Aorta (tissue), 5 donors: Measurements from ENCODE around the gene CALML4. TPM values are rescaled to one million over a fixed set of nuclear protein-coding genes. Genes with fewer than 3 reads are reported as not detected.
"Not testable (repeated sequence)": the region's sequence is repeated elsewhere in the genome, so short reads cannot be mapped to it uniquely, and the experiment has no call there.

Experiments used
- ATAC-seq: fragments of 200-7000 bp; cut with Tn5 transposase; one replicate; pipeline ENCODE4 v1.9.1; 2022; ENCODE audit warnings: moderate library complexity; ENCODE audit not compliant: low FRiP score
- DNase-seq, 2 donors: peaks; one replicate each; pipeline ENCODE4 v3.0.0-alpha.2; 2020
- H3K27ac ChIP-seq, 2 donors: one replicate each; pipeline ENCODE4 v1.5.1; 2013; ENCODE audit warnings: low read length in 2 of 2, mild to moderate bottlenecking in 2 of 2, moderate library complexity in 2 of 2, control low read depth in 1 of 2, inconsistent platforms in 1 of 2, low read depth in 1 of 2
- H3K27me3 ChIP-seq, 2 donors: one replicate each; pipeline ENCODE4 v1.6.1; 2013; ENCODE audit warnings: control low read depth in 1 of 2, low read length in 1 of 2, mild to moderate bottlenecking in 1 of 2, moderate library complexity in 1 of 2; ENCODE audit not compliant: insufficient read depth in 2 of 2, control insufficient read depth in 1 of 2
- H3K36me3 ChIP-seq, 2 donors: one replicate each; pipeline ENCODE4 v1.6.1; 2013; ENCODE audit warnings: control low read depth in 1 of 2, low read length in 1 of 2, mild to moderate bottlenecking in 1 of 2; ENCODE audit not compliant: insufficient read depth in 2 of 2, control insufficient read depth in 1 of 2
- H3K4me1 ChIP-seq, 2 donors: one replicate each; pipeline ENCODE4 v1.6.1; 2013; ENCODE audit warnings: low read length in 2 of 2, control low read depth in 1 of 2, mild to moderate bottlenecking in 1 of 2, moderate library complexity in 1 of 2; ENCODE audit not compliant: insufficient read depth in 2 of 2, control insufficient read depth in 1 of 2
- H3K4me3 ChIP-seq, 2 donors: one replicate each; pipeline ENCODE4 v1.5.1; 2013; ENCODE audit warnings: low read length in 2 of 2, control low read depth in 1 of 2, mild to moderate bottlenecking in 1 of 2
- H3K9me3 ChIP-seq: one replicate; pipeline ENCODE4 v1.6.1; 2013; ENCODE audit warnings: mild to moderate bottlenecking, low read length; ENCODE audit not compliant: control insufficient read depth
- WGBS, 2 donors: extraction: QIAGEN DNeasy Blood & Tissue Kit; methylation state at CpG; one replicate each; pipeline ENCODE4 v1.1.7; 2013; 5-methylcytosine and 5-hydroxymethylcytosine counted together
- intact Hi-C, 2 donors: fragments of 100-400 bp; cut with DNase I; formaldehyde crosslinking; loops; one replicate each; pipeline versions ENCODE4 v1.14.2 to v1.15.0; 2022
- polyA plus RNA-seq, 2 donors: library from polyadenylated mRNA; stranded (reverse); fragments of 200-250 nt; gene quantifications; one replicate each; pipeline ENCODE4 v1.2.3, GENCODE V29; 2013
- total RNA-seq, 2 donors: library from RNA; stranded (reverse); fragmentation: NEBNext Ultra II Directional; extraction: Animal tissue kit (Norgen Biotek cat#: 25700); gene quantifications; one replicate each; pipeline ENCODE4 v1.2.1, GENCODE V29; 2021
- donor health status: healthy with polysubstance abuse.
- donor health status: Bipolar disorder and iron deficiency.
- donor health status: DM: no; HTN: no; CAD: no.
- donor health status: DM: no; HTN: no; CAD: no.
- donor health status: DM: yes; HTN: yes; CAD: no.

CALML4 gene
- total and polyA plus RNA-seq, 4 donors, result 3.9 to 29.9 (median 6.2) TPM

DNA sequence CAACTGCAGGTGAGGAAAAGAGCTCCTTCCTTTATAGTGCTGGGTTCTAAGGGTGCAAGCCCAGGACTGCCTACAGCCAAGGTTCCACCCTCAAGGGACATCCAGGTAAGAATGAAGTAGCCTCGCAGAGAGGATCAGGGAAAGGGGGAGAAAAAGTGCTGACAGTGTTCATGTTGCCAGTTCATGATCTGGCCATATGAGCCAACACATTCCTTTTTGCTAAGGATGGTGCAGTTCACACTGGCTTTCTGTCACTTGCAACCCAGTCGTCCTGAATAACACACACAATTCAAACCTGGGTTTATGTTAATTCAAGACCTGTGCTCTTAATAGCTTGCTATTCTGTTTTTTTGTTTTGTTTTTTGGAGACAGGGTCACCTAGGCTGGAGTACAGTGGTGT is 15.4 kb upstream of the CALML4 start:
- Histone ChIP-seq H3K27me3 (no peaks in the 10 kb centered on the region), H3K4me1 (no peaks in the 10 kb centered on the region), H3K9me3 (no peaks in the 10 kb centered on the region), H3K4me3 (no peak overlapping the region), H3K27ac (no peak overlapping the region), H3K36me3 (no peaks in the 10 kb centered on the region)
- DNase-seq, result peak in 1 of 2 donors; percentile 5
- 97% methylated on average over 2 of the region's 2 CpGs for WGBS, 2 donors
- intact Hi-C loops, result no loop called here
- ATAC-seq, result no peak

DNA sequence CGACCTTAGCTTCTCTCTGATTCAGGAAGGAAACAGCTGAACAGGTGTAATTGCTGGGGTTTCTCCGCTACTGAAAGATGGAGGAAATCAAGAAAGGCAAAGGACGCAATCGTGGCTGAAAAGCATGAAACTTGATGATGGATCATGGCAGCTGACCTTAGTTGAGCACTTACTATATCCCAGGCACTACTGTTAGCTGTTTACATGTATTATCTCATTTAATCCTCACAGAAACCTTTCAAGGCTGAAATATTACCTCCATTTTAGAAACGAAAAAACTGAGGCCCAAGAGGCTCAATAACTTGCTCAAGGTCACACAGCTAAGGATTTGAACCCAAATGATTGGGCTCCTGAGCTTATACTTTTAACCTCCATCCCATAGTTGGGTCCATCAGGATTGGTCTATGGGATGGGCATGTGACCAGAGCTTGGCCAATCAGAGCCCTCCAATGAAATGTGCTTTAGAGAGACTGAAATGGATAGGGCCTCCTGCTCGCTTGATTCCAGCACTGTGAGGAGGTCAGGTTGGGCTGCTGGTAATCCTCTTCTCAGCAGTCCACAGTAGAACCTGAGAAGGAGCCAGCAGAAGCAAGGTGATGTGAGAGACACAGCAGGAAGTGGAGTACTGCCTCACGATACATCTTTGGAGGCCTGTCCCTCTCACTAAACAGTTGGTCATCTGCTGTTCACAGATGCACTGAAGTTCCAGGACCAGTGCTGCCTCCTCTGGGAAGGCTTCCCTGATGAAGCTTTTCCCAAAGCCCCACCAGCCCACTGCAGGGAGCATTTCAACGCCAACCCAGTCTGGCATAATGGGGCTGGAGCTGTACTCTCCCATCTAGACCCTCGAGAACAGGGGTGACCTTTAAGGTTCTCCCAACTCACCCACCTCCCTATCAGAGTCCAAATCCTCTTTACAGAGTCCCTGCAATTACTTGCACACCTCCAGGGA is 14.0 kb upstream of the CALML4 start:
- Histone ChIP-seq H3K27me3 (no peaks in the 10 kb centered on the region), H3K27ac (no peak overlapping the region), H3K36me3 (no peaks in the 10 kb centered on the region), H3K4me1 (no peaks in the 10 kb centered on the region), H3K9me3 (no peaks in the 10 kb centered on the region), H3K4me3 (no peak overlapping the region)
- intact Hi-C loops, result no loop called here
- WGBS, 2 donors, result 97% methylated on average over 9 of the region's 9 CpGs
- DNase-seq, result peak in 1 of 2 donors; percentile 9
- no peak for ATAC-seq

DNA sequence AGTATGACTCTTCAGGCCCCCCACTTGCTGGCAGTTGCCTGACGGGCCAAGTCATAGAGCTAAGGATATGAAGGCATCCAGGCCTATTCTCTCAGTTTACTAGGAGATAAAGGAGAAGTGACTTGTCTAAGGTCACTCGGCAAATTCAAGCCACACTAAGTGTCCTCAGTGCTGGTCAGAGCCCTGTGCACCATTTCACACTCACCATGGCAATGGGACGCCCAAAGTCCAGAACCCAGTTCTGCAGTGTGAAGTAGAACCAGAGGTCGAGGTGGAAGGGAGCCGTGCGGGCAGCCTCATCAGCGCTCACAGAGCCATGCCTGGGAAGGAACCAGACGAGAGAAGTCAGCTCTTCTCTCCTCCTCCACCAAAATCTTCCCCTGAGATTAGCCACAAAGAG is 13.2 kb upstream of the CALML4 start:
- no peaks in the 10 kb centered on the region for H3K27me3 ChIP-seq
- no peak for ATAC-seq
- H3K36me3 ChIP-seq, result no peaks in the 10 kb centered on the region
- 94 to 96% methylated on average over 8 of the region's 8 CpGs for WGBS, 2 donors
- H3K27ac ChIP-seq, result no peak overlapping the region
- no peaks in the 10 kb centered on the region for H3K4me1 ChIP-seq
- H3K4me3 ChIP-seq, result no peak overlapping the region
- H3K9me3 ChIP-seq, result no peaks in the 10 kb centered on the region
- intact Hi-C loops, result no loop called here
- DNase-seq, result peak; percentile 13 to 47

DNA sequence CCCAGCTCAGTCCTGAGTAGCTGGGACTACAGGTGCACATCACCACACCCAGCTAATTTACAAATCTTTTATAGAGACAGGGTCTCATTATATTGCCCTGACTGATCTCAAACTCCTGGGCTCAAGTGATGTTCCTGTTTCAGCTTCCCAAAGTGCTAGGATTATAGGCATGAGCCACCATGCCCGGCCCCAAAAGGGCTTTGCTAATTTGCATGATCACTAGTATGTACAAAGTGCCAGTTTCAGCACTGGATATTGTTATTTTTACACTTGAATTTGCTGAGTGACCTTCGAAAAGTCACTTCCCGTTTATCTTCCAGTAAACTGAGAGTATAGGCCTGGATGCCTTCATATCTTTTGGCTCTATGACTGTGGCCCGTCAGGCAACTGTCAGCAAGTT is 12.2 kb upstream of the CALML4 start:
- WGBS, 2 donors, result 86 to 89% methylated on average over 4 of the region's 4 CpGs
- Histone ChIP-seq H3K27me3 (no peaks in the 10 kb centered on the region), H3K36me3 (no peaks in the 10 kb centered on the region), H3K4me1 (no peaks in the 10 kb centered on the region), H3K9me3 (no peaks in the 10 kb centered on the region), H3K4me3 (no peak overlapping the region), H3K27ac (no peak overlapping the region)
- DNase-seq (peak; percentile 8 to 35), ATAC-seq (no peak)
- intact Hi-C loops, result no loop called here

DNA sequence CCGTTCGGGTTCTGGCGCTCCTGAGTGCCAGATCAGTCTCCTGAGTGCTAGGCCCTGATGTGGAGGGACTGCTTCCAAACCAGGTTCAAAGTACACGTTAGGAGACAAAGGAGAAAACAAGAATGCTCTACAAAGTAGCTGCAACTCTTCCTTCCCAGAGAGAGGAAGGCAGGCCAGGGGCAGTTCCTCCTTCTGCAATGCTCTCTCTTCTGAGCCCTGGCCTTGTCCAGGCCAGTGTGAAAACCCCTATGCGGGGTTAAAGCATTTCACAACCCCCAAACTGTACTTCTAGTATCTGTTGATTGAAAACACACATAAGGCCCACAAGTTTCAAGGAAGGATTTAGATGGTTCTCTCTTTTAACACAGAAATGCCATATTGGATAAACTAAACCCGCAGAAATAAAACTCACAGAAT is 9.7 kb upstream of the CALML4 start:
- no peak overlapping the region for H3K4me3 ChIP-seq
- intact Hi-C loops, result loop anchor here in 1 of 2 donors (5.0 kb wide), 1 partner anchor 353 kb away; no protein-coding TSS in a partner anchor
- no peaks in the 10 kb centered on the region for H3K27me3 ChIP-seq
- H3K4me1 ChIP-seq, result no peaks in the 10 kb centered on the region
- WGBS, 2 donors, result 78 to 85% methylated on average over 6 of the region's 6 CpGs
- H3K27ac ChIP-seq, result no peak overlapping the region
- no peaks in the 10 kb centered on the region for H3K9me3 ChIP-seq
- ATAC-seq (no peak), DNase-seq (peak; percentile 23 to 24)
- H3K36me3 ChIP-seq, result no peaks in the 10 kb centered on the region

DNA sequence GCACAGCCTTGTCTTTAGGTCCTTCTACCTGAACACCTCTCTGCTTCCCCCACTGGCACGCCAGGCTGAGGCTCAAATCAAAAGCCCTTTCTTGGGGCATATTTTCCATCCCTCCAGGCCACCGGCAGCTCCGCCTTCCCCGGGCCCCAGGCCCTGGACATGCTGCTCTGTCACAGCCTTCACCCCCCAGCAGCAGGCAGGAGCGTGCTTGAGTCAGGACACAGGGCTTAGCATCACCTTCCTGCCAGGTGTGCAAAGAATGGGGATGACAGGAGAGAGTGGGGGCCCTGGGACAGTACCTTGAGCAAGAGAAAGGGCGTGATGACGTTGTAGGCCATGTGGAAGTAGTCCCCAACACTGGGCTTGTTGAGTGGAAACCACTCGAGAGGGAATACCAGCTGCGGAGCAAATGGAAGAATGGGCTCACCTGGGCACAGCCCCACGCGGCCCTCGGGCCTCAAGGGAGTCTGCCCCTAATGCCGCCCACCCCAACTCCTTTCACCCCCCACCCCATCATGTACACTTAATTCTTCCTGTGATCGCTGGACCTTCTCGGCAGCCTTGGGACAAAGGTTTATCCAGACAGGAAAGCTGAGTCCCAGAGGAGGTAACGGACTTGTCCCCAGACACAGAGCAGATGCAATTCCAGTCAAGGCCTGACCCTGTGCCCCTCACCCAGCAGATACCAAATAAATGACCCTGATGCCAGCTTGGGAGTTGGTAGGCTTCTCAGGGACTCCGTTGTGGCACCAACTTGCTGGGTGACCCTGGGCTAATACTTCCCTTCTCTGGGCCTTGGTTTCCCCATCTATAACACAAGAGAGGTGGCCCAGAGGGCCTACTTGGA is 9.1 kb upstream of the CALML4 start:
- Histone ChIP-seq H3K4me3 (no peak overlapping the region), H3K36me3 (no peaks in the 10 kb centered on the region), H3K27ac (no peak overlapping the region), H3K27me3 (no peaks in the 10 kb centered on the region), H3K9me3 (no peaks in the 10 kb centered on the region), H3K4me1 (no peaks in the 10 kb centered on the region)
- peak; percentile 25 to 59 for DNase-seq
- intact Hi-C loops, result loop anchor here in 1 of 2 donors (5.0 kb wide), 1 partner anchor 352 kb away; no protein-coding TSS in a partner anchor
- no peak for ATAC-seq
- WGBS, 2 donors, result 96 to 97% methylated on average over 17 of the region's 17 CpGs

DNA sequence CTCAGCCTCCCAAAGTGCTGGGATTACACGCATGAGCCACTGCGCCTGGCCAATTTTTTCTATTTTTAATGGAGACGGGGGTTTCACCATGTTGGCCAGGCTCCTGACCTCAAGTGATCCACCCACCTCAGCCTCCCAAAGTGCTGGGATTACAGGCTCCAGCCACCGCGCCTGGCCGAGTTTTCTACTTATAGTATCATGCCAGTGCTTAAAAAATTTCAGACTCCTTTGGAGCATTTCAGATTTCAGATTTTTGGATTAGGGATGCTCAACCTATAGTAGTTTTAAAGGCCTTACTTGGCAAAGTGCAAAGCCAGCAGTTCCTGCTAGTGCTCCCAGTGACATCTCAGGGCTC is 8.3 kb upstream of the CALML4 start:
- H3K4me1 ChIP-seq, H3K36me3 ChIP-seq, H3K27ac ChIP-seq, ATAC-seq, H3K9me3 ChIP-seq, H3K27me3 ChIP-seq, H3K4me3 ChIP-seq: not testable (repeated sequence)
- DNase-seq, result peak; percentile 12 to 28
- 91 to 95% methylated on average over 6 of the region's 6 CpGs for WGBS, 2 donors
- intact Hi-C loops, result loop anchor here in 1 of 2 donors (5.0 kb wide), 1 partner anchor 351 kb away; no protein-coding TSS in a partner anchor

DNA sequence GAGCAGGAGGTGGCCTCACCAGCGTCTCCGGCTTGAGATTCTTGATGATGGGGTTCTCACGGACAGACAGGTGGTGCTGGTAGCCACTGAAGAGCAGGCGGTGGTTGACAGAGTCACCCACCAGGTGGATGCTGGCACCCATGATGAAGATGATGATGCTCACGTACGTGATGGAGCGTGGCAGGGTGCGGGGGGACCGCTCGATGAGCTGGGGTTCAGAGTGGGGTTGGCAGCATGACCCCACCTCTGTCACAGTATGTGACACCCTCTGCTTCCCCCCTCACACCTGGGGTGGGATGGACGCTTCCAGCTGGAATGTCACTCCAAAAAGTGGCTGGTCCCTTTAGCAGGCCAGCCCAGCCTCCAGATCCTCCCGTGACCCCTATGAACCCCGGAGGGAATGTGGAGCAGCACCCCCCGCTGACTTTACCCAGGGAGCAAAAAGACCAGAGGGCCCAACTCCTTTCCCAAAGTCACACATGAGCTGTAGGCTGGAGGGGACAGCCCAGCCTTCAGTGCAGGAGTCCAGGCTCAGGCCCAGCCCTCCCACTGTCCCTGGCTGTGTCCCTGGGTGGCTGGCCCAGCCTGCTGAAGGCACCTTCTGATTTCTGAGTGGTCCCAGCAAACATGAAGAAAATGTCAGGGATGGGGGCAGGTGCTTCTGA is 6.7 kb upstream of the CALML4 start:
- Histone ChIP-seq H3K4me1 (no peaks in the 10 kb centered on the region), H3K4me3 (no peak overlapping the region), H3K9me3 (no peaks in the 10 kb centered on the region), H3K27me3 (no peaks in the 10 kb centered on the region), H3K36me3 (peaks cover 0 to 2% of the 10 kb centered on the region in 2 donors), H3K27ac (no peak overlapping the region)
- DNase-seq (peak; percentile 21 to 69), ATAC-seq (no peak)
- WGBS, 2 donors, result 94% methylated on average over 14 of the region's 14 CpGs
- intact Hi-C loops, result loop anchor here (2.0 to 5.0 kb wide), 2 partner anchors 349 kb away; no protein-coding TSS in a partner anchor
